ENCODE results near the gene HSD11B1. TPM values are rescaled to one million over a fixed set of nuclear protein-coding genes. Genes with fewer than 3 reads are reported as not detected.

Gene HSD11B1
- total and polyA plus RNA-seq, 4 donors, result 0.09 to 488 (median 304) TPM

- Histone ChIP-seq H3K27me3 (ENCODE audit: control insufficient read depth in 4 of 4, insufficient read depth in 4 of 4, low read length in 3 of 4) (no peaks in the 10 kb centered on the region), H3K9me3 (ENCODE audit: control insufficient read depth in 4 of 4, low read length in 3 of 4) (no peaks in the 10 kb centered on the region), H3K4me3 (ENCODE audit: low read depth in 1 of 3, low read length in 3 of 3) (no peak overlapping the region), H3K9ac (ENCODE audit: low read depth in 1 of 2, low read length in 2 of 2) (no peak overlapping the region), H3K4me1 (ENCODE audit: control insufficient read depth in 4 of 4, insufficient read depth in 4 of 4, low read length in 3 of 4) (no peaks in the 10 kb centered on the region), H3K27ac (ENCODE audit: low read depth in 1 of 2, low read length in 2 of 2) (no peak overlapping the region), H3K36me3 (ENCODE audit: control insufficient read depth in 4 of 4, insufficient read depth in 3 of 4, low read depth in 1 of 4, low read length in 3 of 4) (no peaks in the 10 kb centered on the region)
- TF ChIP-seq ATF3 (IDR thresholded peaks at IDR 0.05), result no peak
- no peak for TF ChIP-seq NR2F2 (IDR thresholded peaks at IDR 0.05)
- TF ChIP-seq FOXA2 (IDR thresholded peaks at IDR 0.05), result no peak
- no peak for TF ChIP-seq TAF1 (conservative IDR thresholded peaks at IDR 0.05)
- TF ChIP-seq HNF4A (conservative IDR thresholded peaks at IDR 0.05), result no peak
- TF ChIP-seq ZBTB33 (IDR thresholded peaks at IDR 0.05), result no peak
- no peak for DNase-seq (ENCODE audit: low spot score)
These were observed 56.5 kb downstream of the HSD11B1 start for GRCh38 chr1:209761011-209761635.

- Histone ChIP-seq H3K9ac (ENCODE audit: low read depth in 1 of 2, low read length in 2 of 2) (no peak overlapping the region), H3K4me3 (ENCODE audit: low read depth in 1 of 3, low read length in 3 of 3) (no peak overlapping the region), H3K27ac (ENCODE audit: low read depth in 1 of 2, low read length in 2 of 2) (peak overlapping the region; percentile 14 to 23), H3K4me1 (ENCODE audit: control insufficient read depth in 4 of 4, insufficient read depth in 4 of 4, low read length in 3 of 4) (peaks cover 0 to 1% (median 0%) of the 10 kb centered on the region in 4 donors), H3K36me3 (ENCODE audit: control insufficient read depth in 4 of 4, insufficient read depth in 3 of 4, low read depth in 1 of 4, low read length in 3 of 4) (no peaks in the 10 kb centered on the region), H3K9me3 (ENCODE audit: control insufficient read depth in 4 of 4, low read length in 3 of 4) (no peaks in the 10 kb centered on the region), H3K27me3 (ENCODE audit: control insufficient read depth in 4 of 4, insufficient read depth in 4 of 4, low read length in 3 of 4) (no peaks in the 10 kb centered on the region)
- 46% methylated on average over 2 of the region's 2 CpGs for WGBS
- TF ChIP-seq CTCF (IDR thresholded peaks at IDR 0.05; ENCODE audit: low read depth, low read length, missing input control) (no peak), MAX (IDR thresholded peaks at IDR 0.05) (no peak), FOXA1 (IDR thresholded peaks at IDR 0.05) (no peak), FOXA2 (IDR thresholded peaks at IDR 0.05) (no peak), RAD21 (IDR thresholded peaks at IDR 0.05) (no peak), SP1 (IDR thresholded peaks at IDR 0.05) (no peak)
- DNase-seq (ENCODE audit: low spot score), result no peak
These were observed 61.4 kb downstream of the HSD11B1 start for GRCh38 chr1:209766051-209766450.

- no peak overlapping the region for H3K27ac ChIP-seq (ENCODE audit: low read depth in 1 of 2, low read length in 2 of 2)
- no peak for TF ChIP-seq RAD21 (IDR thresholded peaks at IDR 0.05)
- no peak for TF ChIP-seq EGR1 (IDR thresholded peaks at IDR 0.05; ENCODE audit: low read depth in 2 of 2)
- no peak for TF ChIP-seq ZBTB33 (IDR thresholded peaks at IDR 0.05)
- no peak for TF ChIP-seq NR2F2 (IDR thresholded peaks at IDR 0.05)
- no peak for TF ChIP-seq TAF1 (conservative IDR thresholded peaks at IDR 0.05)
- TF ChIP-seq FOXA2 (IDR thresholded peaks at IDR 0.05), result no peak
- no peak for TF ChIP-seq HNF4A (conservative IDR thresholded peaks at IDR 0.05)
- TF ChIP-seq REST (IDR thresholded peaks at IDR 0.05), result no peak
- no peak for TF ChIP-seq MAX (IDR thresholded peaks at IDR 0.05)
- no peak for TF ChIP-seq FOXA1 (IDR thresholded peaks at IDR 0.05)
- no peak for TF ChIP-seq GABPA (IDR thresholded peaks at IDR 0.05 in 1 of 2, conservative IDR thresholded peaks at IDR 0.05 in 1 of 2)
- no peak for TF ChIP-seq RXRA (IDR thresholded peaks at IDR 0.05)
- no peak for TF ChIP-seq SP1 (IDR thresholded peaks at IDR 0.05)
- no peak for TF ChIP-seq ATF3 (IDR thresholded peaks at IDR 0.05)
These were observed 62.5 kb downstream of the HSD11B1 start for GRCh38 chr1:209767096-209767495.

More at GRCh38 chr1:209767096-209767495, 62.5 kb downstream of the HSD11B1 start:
- no peak for DNase-seq (ENCODE audit: low spot score)
- H3K36me3 ChIP-seq (ENCODE audit: control insufficient read depth in 4 of 4, insufficient read depth in 3 of 4, low read depth in 1 of 4, low read length in 3 of 4), result no peaks in the 10 kb centered on the region
- H3K4me1 ChIP-seq (ENCODE audit: control insufficient read depth in 4 of 4, insufficient read depth in 4 of 4, low read length in 3 of 4), result peaks cover 0 to 1% (median 0%) of the 10 kb centered on the region in 4 donors
- H3K4me3 ChIP-seq (ENCODE audit: low read depth in 1 of 3, low read length in 3 of 3), result no peak overlapping the region
- H3K27me3 ChIP-seq (ENCODE audit: control insufficient read depth in 4 of 4, insufficient read depth in 4 of 4, low read length in 3 of 4), result no peaks in the 10 kb centered on the region
- no peak overlapping the region for H3K9ac ChIP-seq (ENCODE audit: low read depth in 1 of 2, low read length in 2 of 2)
- no peaks in the 10 kb centered on the region for H3K9me3 ChIP-seq (ENCODE audit: control insufficient read depth in 4 of 4, low read length in 3 of 4)

Measured in liver (tissue), 9 donors.